Measurements from ENCODE around the gene EPYC.

Gene EPYC

DNA sequence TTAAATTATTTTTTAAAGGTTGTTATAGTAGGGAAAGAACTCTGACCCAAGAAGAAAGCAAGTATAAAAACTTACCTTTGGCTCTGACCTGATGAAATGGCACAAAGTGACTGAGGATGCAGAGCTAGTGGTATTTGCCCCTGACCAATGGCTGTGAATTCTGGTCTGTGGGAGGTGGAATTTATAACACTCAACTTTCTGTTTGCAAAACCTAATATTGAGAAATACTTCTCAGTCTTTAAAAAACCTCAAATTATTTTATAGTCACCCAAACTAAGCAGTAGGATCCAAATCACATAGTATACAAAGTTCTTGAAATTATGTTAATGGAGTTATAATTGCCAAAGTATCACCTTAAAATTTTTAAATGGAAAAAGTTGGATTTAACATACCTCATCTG lies at the start of gene EPYC:
Gene EPYC (minus strand): TSS at position 101 of the 400 bp plus-strand sequence. CDS start 2,407 bp downstream, outside the sequence.
- DNase-seq: no peak

- DNase-seq: no peak
Observed at GRCh38 chr12:91053951-91054715, 49.4 kb upstream of the EPYC start.

DNA sequence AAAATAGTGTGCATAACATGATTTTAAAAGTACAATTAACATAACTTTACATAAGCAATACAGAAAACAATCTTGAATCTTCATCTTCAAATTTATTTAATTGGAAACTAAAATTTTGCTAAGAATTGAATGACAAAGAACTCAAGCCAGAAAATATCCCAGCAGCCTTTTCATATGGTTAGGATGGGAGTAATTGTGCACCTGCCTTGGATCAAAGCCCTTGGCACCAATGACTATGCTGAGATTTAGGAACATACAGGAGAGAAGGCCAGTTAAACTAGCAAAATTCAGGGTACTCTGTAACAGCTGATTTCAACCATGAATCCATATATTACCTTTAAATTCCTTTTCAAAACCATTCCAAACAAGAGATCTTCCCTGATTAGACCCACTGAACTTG lies 47.3 kb upstream of the EPYC start:
- DNase-seq: no peak

DNA sequence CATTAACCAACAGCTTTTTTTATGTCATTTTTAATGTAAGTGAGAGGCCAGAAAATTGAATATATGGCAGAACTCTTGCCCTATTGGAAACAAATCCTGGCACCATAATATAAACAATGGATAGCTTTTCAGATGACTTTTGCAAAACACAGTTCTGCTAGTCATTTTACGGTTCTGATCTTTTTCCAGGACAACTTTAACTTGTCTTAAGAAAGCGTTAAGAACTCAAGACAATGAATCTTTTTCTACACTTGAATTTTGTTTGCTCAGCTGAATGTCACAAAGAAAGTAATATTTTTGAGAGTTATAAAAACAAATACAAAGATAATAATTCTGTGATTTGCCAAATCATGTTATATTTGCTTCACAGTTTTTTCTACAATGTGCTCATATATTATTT lies 39.8 kb upstream of the EPYC start:
- DNase-seq: no peak

DNA sequence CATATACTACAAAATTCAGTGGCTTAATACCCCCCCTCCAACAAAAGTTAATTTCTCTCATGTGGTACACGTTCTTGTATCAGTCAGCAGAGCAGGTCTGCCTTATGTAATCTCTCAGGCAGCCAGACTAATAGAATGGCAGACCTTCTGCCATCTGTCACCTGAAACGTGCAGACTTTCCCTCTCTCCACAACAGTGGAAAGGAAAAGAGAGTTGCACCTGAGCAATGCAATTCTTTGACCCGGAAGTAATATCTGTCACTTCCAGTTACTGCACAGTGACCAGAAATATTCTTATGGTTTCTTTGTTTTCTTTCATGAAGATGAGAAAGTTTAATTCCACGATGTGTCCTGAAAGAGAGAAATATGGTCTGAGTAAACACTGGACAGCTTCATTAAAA lies 38.6 kb upstream of the EPYC start:
- no peak for DNase-seq

GRCh38 chr12:91040096-91040755 lies 35.5 kb upstream of the EPYC start:
- no peak for DNase-seq

- DNase-seq: no peak
Observed at GRCh38 chr12:91037276-91037675, 32.5 kb upstream of the EPYC start.

- no peak for DNase-seq
Observed at GRCh38 chr12:91033251-91033650, 28.5 kb upstream of the EPYC start.

DNA sequence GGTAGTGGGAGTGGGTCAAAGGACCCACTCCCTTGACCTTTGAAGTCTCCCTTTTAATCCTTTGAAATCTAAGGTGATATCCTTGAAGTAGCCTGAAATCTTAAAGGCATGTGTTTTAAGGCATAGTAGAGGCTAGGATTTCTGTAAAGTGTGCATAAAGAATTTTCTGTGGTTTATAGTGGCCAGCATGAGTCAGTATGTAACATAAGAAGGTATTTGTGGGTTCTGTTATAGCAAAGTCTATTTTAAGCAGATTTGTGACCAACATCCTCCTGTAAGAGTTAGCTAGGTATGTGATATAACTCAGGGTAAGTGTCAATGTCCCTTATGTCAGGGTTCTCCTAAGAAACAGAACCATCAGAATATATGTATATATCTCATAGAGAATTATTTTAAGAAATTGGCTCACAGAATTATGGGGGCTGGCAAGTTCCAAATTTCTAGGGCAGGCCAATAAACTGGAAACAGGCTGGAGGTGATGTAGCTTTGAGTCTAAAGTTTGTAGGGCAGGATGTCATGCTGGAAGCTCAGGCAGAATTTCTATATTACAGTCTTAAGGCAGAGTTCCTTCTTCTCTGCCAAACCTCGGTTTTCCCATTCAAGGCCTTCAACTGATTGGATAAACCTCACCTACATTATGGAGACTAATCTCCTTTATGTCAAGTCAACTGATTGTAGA lies 18.7 kb upstream of the EPYC start:
- DNase-seq: no peak

DNA sequence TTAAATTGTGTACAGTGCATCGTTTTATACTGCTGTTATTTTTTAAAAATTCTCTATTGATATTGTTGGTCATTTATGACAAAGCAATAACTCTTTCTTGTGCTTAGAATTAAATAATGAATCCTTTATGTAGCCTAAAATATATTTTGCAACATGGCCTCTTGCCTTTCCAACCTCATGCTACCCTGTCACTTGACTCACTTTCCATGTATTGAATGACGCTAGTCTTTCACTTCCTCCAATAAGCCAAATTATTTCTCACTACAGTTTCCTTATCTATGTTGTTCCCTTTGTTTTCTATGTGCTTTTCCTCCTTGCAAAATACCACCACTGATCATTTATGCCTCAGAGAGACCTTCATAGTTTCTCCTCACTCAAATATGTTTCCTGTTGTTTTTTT lies 16.3 kb upstream of the EPYC start:
- no peak for DNase-seq

- DNase-seq: no peak
Observed at GRCh38 chr12:91019455-91019854, 14.7 kb upstream of the EPYC start.

- DNase-seq: no peak
Observed at GRCh38 chr12:91017511-91018263, 12.9 kb upstream of the EPYC start.

- DNase-seq: no peak
Observed at GRCh38 chr12:91017043-91017442, 12.3 kb upstream of the EPYC start.

DNA sequence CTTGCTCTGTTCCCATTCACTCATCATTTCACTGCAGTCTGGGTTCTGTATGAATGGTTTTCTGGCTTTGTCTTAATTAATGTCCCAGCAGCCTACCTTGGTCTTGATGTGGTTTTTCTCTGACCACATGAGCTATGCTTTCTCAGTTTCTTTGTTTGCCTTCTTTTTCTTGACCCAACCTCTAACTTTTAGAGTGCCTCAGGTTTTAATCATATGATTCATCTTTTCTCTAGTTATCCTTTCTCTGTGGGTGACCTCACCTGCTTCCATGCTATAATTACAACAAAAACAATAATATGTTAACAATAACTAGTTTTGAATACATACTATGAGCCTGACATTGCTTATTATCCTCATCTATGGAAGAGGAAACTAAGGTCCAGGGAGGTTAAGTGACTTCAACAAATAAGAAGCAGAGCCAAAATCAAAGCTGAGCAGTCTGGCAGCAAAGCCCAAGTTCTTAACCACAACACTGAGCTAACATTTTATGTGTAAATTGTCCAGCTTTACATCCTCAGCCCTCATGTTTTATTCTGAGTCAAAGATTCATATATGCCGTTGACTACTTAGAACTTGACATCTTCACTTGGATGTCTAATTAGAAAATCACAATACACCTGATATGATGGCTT lies 4.7 kb upstream of the EPYC start:
- DNase-seq: no peak

DNA sequence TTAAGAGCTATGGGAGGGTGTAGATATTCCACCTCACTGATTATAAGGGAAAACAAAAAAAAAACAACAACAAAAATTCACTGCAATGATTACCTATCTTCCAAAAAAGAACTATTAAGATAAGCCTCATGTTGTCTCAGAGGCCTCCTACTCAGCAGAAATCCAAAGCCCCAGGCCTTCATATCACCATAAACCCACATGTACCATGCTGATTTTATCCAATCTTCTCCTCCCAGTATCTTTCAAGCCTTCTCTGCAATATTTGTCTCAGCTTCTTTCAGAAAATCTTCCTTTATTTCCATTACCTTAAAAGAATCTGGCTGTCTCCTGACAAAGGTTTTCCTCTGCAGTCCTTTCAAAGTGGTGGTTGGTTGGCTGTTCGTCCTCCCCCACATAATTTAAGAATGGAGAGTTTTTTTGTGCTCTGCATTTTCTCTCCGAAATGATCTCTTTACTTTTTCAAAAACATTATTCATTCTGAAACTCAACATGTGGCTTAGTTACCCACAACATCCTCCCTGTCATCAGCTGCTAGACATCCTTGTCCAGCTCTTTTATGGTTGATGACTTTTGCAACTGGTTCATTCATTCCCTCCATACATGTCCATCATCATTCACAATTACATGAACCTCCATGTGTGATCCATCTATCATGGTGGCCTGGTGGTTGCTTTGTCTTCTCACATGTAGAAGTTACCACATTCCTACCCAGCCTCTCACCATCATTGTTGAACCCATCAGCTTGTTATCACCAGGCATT lies 2.9 kb upstream of the EPYC start:
- no peak for DNase-seq

DNA sequence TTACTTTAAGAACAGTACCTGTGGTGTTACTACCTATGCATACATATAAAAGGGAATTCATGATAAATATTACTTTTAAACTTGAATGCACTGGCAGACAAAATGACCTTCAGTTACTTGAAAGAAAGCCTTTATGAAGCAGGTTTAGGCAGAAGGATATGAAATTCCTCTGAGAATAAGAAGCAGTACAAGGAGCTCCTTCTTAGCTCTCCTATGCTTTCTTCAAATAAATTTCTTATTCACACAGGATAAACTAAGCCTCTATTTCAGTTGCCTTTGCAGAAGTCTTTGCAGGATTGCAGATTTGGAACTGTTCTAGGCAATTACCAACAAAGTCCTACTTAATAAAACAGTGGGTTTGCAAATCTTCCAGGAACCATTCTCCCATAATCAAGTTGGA lies 1.0 kb downstream of the EPYC start:
- DNase-seq: no peak

DNA sequence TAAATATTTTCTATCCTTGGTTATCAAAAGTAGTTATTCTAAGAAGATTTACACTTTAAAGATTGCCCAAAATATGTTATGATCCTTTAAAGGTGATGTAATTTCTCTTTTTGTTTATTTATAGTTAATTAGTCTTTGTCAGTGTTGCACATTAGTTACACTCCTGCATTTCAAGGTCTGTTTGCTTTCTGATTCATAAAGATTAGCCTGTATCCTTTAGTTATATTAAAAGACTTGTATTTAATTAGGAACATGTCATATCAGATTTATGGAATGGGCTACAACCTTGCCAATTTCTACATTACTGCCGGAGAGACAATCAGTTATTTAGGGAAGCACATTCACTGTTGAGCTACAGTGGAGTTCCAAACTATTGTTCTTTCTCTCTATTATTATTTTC lies 3.5 kb downstream of the EPYC start:
- no peak for DNase-seq

- no peak for DNase-seq
Observed at GRCh38 chr12:90999966-91000365, 4.8 kb downstream of the EPYC start.

GRCh38 chr12:90999527-90999926 lies 5.2 kb downstream of the EPYC start:
- no peak for DNase-seq

DNA sequence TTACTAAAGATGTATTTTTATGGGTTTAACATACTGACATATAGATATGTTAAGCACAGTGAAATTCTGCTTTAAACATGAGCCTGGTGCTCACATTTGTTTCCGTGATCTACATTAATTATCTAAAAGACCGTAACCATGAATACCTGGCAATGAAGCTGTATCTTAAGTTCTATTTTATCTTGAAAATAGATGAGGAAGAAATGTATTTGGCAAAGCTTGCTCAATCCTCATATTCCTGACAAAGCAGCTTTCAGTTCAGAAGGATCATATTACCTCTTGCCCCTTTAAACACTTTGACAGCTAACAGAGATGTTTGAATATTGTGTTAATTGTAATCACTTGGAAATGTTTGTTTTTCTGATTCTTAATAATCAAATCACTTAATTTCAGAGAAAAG lies 9.8 kb downstream of the EPYC start:
- no peak for DNase-seq

- no peak for DNase-seq
Observed at GRCh38 chr12:90991952-90992465, 12.8 kb downstream of the EPYC start.

DNA sequence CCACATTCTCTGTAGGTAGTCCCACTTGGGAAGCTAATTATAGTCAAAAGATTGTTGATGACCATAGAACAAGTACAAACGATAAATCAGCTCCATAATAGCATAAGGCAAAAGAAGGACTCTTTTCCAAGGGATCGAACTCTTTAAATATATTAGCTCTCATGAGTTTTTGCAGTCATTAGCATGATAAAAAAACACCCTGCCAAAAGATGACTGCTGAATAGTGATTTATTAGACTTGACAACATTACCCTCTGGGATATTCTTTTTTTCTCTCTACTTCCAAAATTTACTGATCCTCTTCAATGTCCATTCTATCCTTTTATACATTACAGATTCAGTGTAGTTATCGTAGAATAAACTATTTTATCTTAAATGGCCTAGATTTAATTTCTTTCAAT lies 14.2 kb downstream of the EPYC start:
- DNase-seq: no peak
